K562 (cell line): ENCODE data around the gene PHETA1. TPM values are rescaled to one million over a fixed set of nuclear protein-coding genes. Genes with fewer than 3 reads are reported as not detected.
A peak's percentile ranks its signal among the peaks of the same experiment; 100 is the strongest.

Source experiments
- ATAC-seq: fragments of 200-7000 bp; cut with Tn5 transposase; 3 replicates; pipeline ENCODE4 v1.9.1; 2020; ENCODE audit warnings: moderate library complexity
- BruUV-seq: library from RNA; stranded (reverse); fragments of 400-500 nt; replicated peaks from 2 replicates; lab custom pipeline; 2021; lab: Mats Ljungman, UMichigan
- CTCF ChIA-PET: fragments of 300-600 bp; formaldehyde crosslinking; extraction: SDS; loops from one replicate; lab custom pipeline; 2021; ENCODE audit warnings: low intra/inter-chr PET ratio; lab: Yijun Ruan, JAX
- POLR2A ChIA-PET: fragments of 300-600, 350-650 bp; sonication (Branson Sonifier 250); formaldehyde crosslinking; extraction: SDS; loops from one replicate; lab custom pipeline; 2021; ENCODE audit warnings: antibody characterized with exemption, inconsistent platforms; lab: Yijun Ruan, JAX
- DNase-seq, 4 experiments: peaks; one replicate each; pipeline versions ENCODE4 v3.0.0 to v3.0.0-alpha.2; 2011 to 2018; ENCODE audit warnings: low spot score in 3 of 4, mixed read lengths in 3 of 4; ENCODE audit errors: extremely low read depth in 1 of 4
- FAIRE-seq: peaks from 2 replicates; lab custom pipeline; 2011; peaks lifted over from hg19 to GRCh38; lab: Jason Lieb, UNC
- H2AFZ ChIP-seq: 2 replicates; pipeline ENCODE4 v1.6.0; 2011; ENCODE audit warnings: low read depth, low read length, control low read depth, inconsistent platforms
- H3K27ac ChIP-seq: fragments of 200-600 bp; 3 replicates; pipeline ENCODE4 v1.8.0; 2011; ENCODE audit warnings: low read depth, mild to moderate bottlenecking, control low read depth, inconsistent platforms, low read length, moderate library complexity, mixed read lengths; ENCODE audit errors: extremely low read depth
- H3K27me3 ChIP-seq, 2 experiments: fragments of 300-600 bp in 1 of 2; 2 replicates in 1 of 2; 3 replicates in 1 of 2; pipeline versions ENCODE4 v1.6.0 to v1.8.0; 2011; ENCODE audit warnings: inconsistent platforms in 2 of 2, low read length in 2 of 2, mild to moderate bottlenecking in 1 of 2, mixed read lengths in 1 of 2, moderate library complexity in 1 of 2; ENCODE audit not compliant: control insufficient read depth in 2 of 2, insufficient read depth in 2 of 2
- H3K36me3 ChIP-seq: fragments of 300-600 bp; 3 replicates; pipeline ENCODE4 v1.8.0; 2011; ENCODE audit warnings: mild to moderate bottlenecking, low read length, inconsistent platforms; ENCODE audit not compliant: control insufficient read depth, insufficient read depth
- H3K4me1 ChIP-seq, 2 experiments: fragments of 200-600 bp in 1 of 2; replicated peaks in 1 of 2; 2 replicates in 1 of 2; 3 replicates in 1 of 2; pipeline versions ENCODE4 v1.5.1 to v1.8.0; 2011; ENCODE audit warnings: inconsistent platforms in 2 of 2, low read length in 2 of 2, mild to moderate bottlenecking in 1 of 2, mixed read lengths in 1 of 2, moderate library complexity in 1 of 2; ENCODE audit not compliant: control insufficient read depth in 2 of 2, insufficient read depth in 2 of 2
- H3K4me2 ChIP-seq: 2 replicates; pipeline ENCODE4 v1.6.1; 2011; ENCODE audit warnings: low read length, control low read depth, inconsistent platforms, mixed read lengths; ENCODE audit not compliant: insufficient read depth
- H3K4me3 ChIP-seq: fragments of 200-600 bp; sonication (generic), shearing (Covaris generic); 2 replicates; pipeline ENCODE4 v1.5.1; 2016; ENCODE audit warnings: control low read depth, inconsistent platforms
- H3K79me2 ChIP-seq: fragments of 200-600 bp; 3 replicates; pipeline ENCODE4 v1.8.0; 2011; ENCODE audit warnings: low read length, inconsistent platforms; ENCODE audit not compliant: control insufficient read depth, insufficient read depth
- H3K9ac ChIP-seq, 2 experiments: 2 replicates each; pipeline versions ENCODE4 v1.6.0 to v1.6.1; 2011; ENCODE audit warnings: low read depth in 2 of 2, low read length in 2 of 2, control low read depth in 1 of 2, inconsistent platforms in 1 of 2, mild to moderate bottlenecking in 1 of 2, mixed read lengths in 1 of 2; ENCODE audit not compliant: insufficient read depth in 1 of 2
- H3K9me1 ChIP-seq: one replicate; pipeline ENCODE4 v1.6.0; 2011; ENCODE audit warnings: inconsistent platforms, mild to moderate bottlenecking, low read length, moderate library complexity; ENCODE audit not compliant: control insufficient read depth, insufficient read depth
- H3K9me3 ChIP-seq: replicated peaks from 2 replicates; pipeline ENCODE4 v1.5.1; 2011; ENCODE audit warnings: low read depth, low read length, inconsistent platforms; ENCODE audit not compliant: control insufficient read depth, insufficient read depth
- H4K20me1 ChIP-seq: replicated peaks from 2 replicates; pipeline ENCODE4 v1.6.1; 2011; ENCODE audit warnings: low read length, inconsistent platforms, mixed read lengths; ENCODE audit not compliant: control insufficient read depth, insufficient read depth
- NRF1 ChIP-seq, 2 experiments: fragments of 450-650 bp; IDR thresholded peaks in 1 of 2; conservative IDR thresholded peaks in 1 of 2; 2 replicates each; pipeline ENCODE4 v1.6.1; 2014; ENCODE audit warnings: mild to moderate bottlenecking in 2 of 2
- SAFB ChIP-seq: fragments of 200-400 bp; formaldehyde crosslinking; IDR thresholded peaks from 2 replicates; pipeline ENCODE4 v1.6.1; 2017; ENCODE audit warnings: low read depth, low read length, borderline replicate concordance
- TEAD2 ChIP-seq: fragments of 450-650 bp; IDR thresholded peaks from 2 replicates; pipeline ENCODE4 v1.6.1; 2016; ENCODE audit warnings: missing genetic modification characterization, control low read depth, missing compliant biosample characterization
- ZNF217 ChIP-seq: sonication (generic); formaldehyde crosslinking; IDR thresholded peaks from 2 replicates; pipeline ENCODE4 v1.8.0; 2022; ENCODE audit warnings: mild to moderate bottlenecking, missing genetic modification reagents
- WGBS: fragments of 100-300 bp; shearing (Covaris generic); methylation state at CpG from one replicate; pipeline ENCODE4 v1.1.6; 2016; ENCODE audit warnings: low coverage, mixed read lengths; ENCODE audit not compliant: insufficient coverage; ENCODE audit errors: missing lambda C conversion rate; 5-methylcytosine and 5-hydroxymethylcytosine counted together
- in situ Hi-C: fragments of 300-500 bp; cut with MboI; formaldehyde crosslinking; loops from 4 replicates; pipeline ENCODE4 v1.15.0; 2018; ENCODE audit warnings: inconsistent platforms, mixed read lengths
- intact Hi-C: fragments of 100-400 bp; cut with micrococcal nuclease; formaldehyde crosslinking; loops from 2 replicates; pipeline ENCODE4 v1.14.2; 2022
- polyA plus RNA-seq, 8 experiments: library from polyadenylated mRNA; depleted of rRNA in 4 of 8; stranded (reverse) in 5 of 8; unstranded in 3 of 8; fragments of >200 nt; fragmentation: Nextera tagmentation in 2 of 8; fragmentation: Illumina TruSeq in 1 of 8; extraction: Ambion mirVana in 2 of 8; extraction: Trizol in 1 of 8; gene quantifications; 2 replicates each; pipeline versions ENCODE4 v1.2.1 to v1.2.3, GENCODE V29; 2011 to 2014; ENCODE audit warnings: inconsistent platforms in 1 of 8, missing spikeins in 1 of 8
- total RNA-seq, 7 experiments: library from RNA; depleted of rRNA in 6 of 7; stranded (reverse); fragments of >200 nt in 6 of 7; fragmentation: Illumina TruSeq in 2 of 7; extraction: Trizol in 2 of 7; gene quantifications; 2 replicates each; pipeline versions ENCODE4 v1.2.1 to v1.2.3, GENCODE V29; 2011 to 2021; ENCODE audit warnings: low replicate concordance in 1 of 7

PHETA1 gene
- total and polyA plus RNA-seq, 9 of the 15 experiments (the other 6 are each of a cell fraction or from before 2014, with no cell fraction given), result 0.03 to 12.4 (median 3.0) TPM

DNA sequence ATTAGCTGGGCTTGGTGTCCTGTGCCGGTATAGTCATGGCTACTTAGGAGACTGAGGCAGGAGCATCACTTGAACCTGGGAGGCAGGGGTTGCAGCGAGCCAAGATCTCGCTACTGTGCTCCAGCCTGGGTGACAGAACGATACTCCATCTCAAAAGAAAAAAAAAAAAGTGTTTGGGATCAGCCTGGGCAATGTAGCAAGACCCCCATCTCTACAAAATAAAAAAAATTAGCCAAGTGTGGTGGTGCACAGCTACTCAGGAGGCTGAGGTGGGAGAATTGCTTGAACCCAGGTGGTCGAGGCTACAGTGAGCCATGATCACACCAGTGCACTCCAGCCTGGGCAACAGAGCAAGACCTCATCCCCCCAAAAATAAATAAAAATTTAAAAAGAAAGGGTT is 47.6 kb downstream of the PHETA1 start (continued):
- TF ChIP-seq SAFB (no peak), ZNF217 (CRISPR knock-in tag) (no peak)

DNA sequence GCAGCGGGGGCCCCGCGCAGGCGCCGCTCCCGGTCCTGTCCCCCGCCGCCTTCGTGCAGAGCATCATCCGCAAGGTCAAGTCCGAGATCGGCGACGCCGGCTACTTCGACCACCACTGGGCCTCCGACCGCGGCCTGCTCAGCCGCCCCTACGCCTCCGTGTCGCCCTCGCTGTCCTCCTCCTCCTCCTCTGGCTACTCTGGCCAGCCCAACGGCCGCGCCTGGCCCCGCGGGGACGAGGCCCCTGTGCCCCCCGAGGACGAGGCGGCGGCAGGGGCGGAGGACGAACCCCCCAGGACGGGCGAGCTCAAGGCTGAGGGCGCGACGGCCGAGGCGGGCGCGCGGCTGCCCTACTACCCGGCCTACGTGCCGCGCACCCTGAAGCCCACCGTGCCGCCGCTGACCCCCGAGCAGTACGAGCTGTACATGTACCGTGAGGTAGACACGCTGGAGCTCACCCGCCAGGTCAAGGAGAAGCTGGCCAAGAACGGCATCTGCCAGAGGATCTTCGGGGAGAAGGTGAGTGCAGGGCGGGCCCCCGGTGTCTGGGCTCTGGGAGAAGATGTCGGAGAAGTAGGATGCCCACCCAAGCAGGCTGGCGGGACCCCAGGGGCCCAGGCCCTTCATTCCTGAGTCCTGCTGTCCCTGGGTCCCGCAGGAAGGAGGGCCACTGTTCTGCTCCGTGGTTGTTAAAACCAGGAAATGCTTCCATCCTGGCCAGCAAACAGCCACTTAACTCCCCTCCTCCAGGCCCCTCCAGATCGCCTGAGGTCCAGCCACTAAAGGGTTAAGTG is 48.4 kb downstream of the PHETA1 start:
- POLR2A ChIA-PET, result interaction anchor here (0.9 kb wide), 1 partner anchor 8 kb away, joined by 4 read pairs; no protein-coding TSS in a partner anchor
- no peak for TF ChIP-seq TEAD2 (tag)
- TF ChIP-seq NRF1 (conservative IDR thresholded peaks at IDR 0.05 in 1 of 2, IDR thresholded peaks at IDR 0.05 in 1 of 2), result 0 out of 4 replicates have a peak, but pooled peaks of 1 of the 2 experiments have one; percentile 11
- ATAC-seq, result no peak
- no peak overlapping the region for H2AFZ ChIP-seq
- peaks cover 30 to 50% of the 10 kb centered on the region in 2 experiments; a peak in 4 of 5 replicates for H3K27me3 ChIP-seq
- no TSS peak for BruUV-seq
- FAIRE-seq, result no peak
- no peak overlapping the region; a peak in 1 of 4 replicates for H3K9ac ChIP-seq
- H3K9me3 ChIP-seq, result no peaks in the 10 kb centered on the region
- H4K20me1 ChIP-seq, result no peaks in the 10 kb centered on the region
- no peaks in the 10 kb centered on the region for H3K36me3 ChIP-seq
- no peaks in the 10 kb centered on the region for H3K9me1 ChIP-seq
- H3K27ac ChIP-seq, result no peak overlapping the region
- in situ Hi-C loops, result no loop called here
- 11% methylated on average over 55 of the region's 67 CpGs for WGBS
- H3K4me1 ChIP-seq, result peaks cover 0 to 21% of the 10 kb centered on the region in 2 experiments; a peak in 3 of 5 replicates
- H3K4me3 ChIP-seq, result no peak overlapping the region
- H3K4me2 ChIP-seq, result no peak overlapping the region
- H3K79me2 ChIP-seq, result no peaks in the 10 kb centered on the region
- intact Hi-C loops, result no loop called here
- CTCF ChIA-PET, result no interaction called here
- DNase-seq, result no peak
